HEK293 (cell line): ENCODE measurements around the gene EEF2K.

Experiments
- CTCF ChIA-PET: fragments of 350-600 bp; formaldehyde crosslinking; extraction: SDS; loops from one replicate; lab custom pipeline; 2021; ENCODE audit warnings: antibody characterized with exemption; lab: Yijun Ruan, JAX
- POLR2A ChIA-PET: fragments of 300-600 bp; formaldehyde crosslinking; extraction: SDS; loops from one replicate; lab custom pipeline; 2020; ENCODE audit warnings: antibody characterized with exemption, inconsistent platforms; lab: Yijun Ruan, JAX
- H3K27ac ChIP-seq: fragments of 200-500 bp; sonication (Bioruptor generic); 2 replicates; pipeline ENCODE4 v1.5.1; 2014; ENCODE audit warnings: low read depth, low read length, control low read depth, inconsistent platforms; ENCODE audit errors: extremely low read depth
- H3K36me3 ChIP-seq, 2 experiments: fragments of 200-500 bp in 1 of 2; sonication (Bioruptor generic) in 1 of 2; 1 replicate in 1 of 2; 2 replicates in 1 of 2; pipeline ENCODE4 v1.5.1; 2014 to 2017; ENCODE audit warnings: inconsistent platforms in 2 of 2, low read length in 2 of 2; ENCODE audit not compliant: control insufficient read depth in 2 of 2, insufficient read depth in 1 of 2
- H3K4me1 ChIP-seq: fragments of 200-500 bp; sonication (Bioruptor generic); 2 replicates; pipeline ENCODE4 v1.5.1; 2014; ENCODE audit warnings: mild to moderate bottlenecking, low read length, inconsistent platforms; ENCODE audit not compliant: control insufficient read depth, insufficient read depth
- H3K4me3 ChIP-seq: 2 replicates; pipeline ENCODE4 v1.5.1; 2011; ENCODE audit warnings: low read depth, mild to moderate bottlenecking, control low read depth, low read length, moderate library complexity
- H3K9me3 ChIP-seq: fragments of 200-500 bp; sonication (Bioruptor generic); 2 replicates; pipeline ENCODE4 v1.5.1; 2014; ENCODE audit warnings: low read depth, low read length, inconsistent platforms; ENCODE audit not compliant: control insufficient read depth, insufficient read depth
- AEBP2 ChIP-seq: fragments of 450-650 bp; formaldehyde crosslinking; IDR thresholded peaks from 2 replicates; pipeline ENCODE4 v1.5.1; 2016; ENCODE audit warnings: missing biosample characterization, missing genetic modification characterization, borderline replicate concordance
- ATF2 ChIP-seq: fragments of 450-650 bp; formaldehyde crosslinking; IDR thresholded peaks from 2 replicates; pipeline ENCODE4 v1.5.1; 2016; ENCODE audit warnings: missing biosample characterization, missing genetic modification characterization, low read depth
- BCL11A ChIP-seq: fragments of 450-650 bp; formaldehyde crosslinking; IDR thresholded peaks from 2 replicates; pipeline ENCODE4 v1.5.1; 2016; ENCODE audit warnings: low read depth, missing biosample characterization, missing genetic modification characterization
- GLI4 ChIP-seq: fragments of 450-650 bp; formaldehyde crosslinking; IDR thresholded peaks from 2 replicates; pipeline ENCODE4 v1.5.1; 2016; ENCODE audit warnings: missing biosample characterization, missing genetic modification characterization
- HOXC10 ChIP-seq: sonication (generic); formaldehyde crosslinking; IDR thresholded peaks from 2 replicates; pipeline ENCODE4 v1.8.1; 2023; ENCODE audit warnings: mild to moderate bottlenecking, missing genetic modification reagents
- HOXD13 ChIP-seq: sonication (generic); formaldehyde crosslinking; IDR thresholded peaks from 2 replicates; pipeline ENCODE4 v1.8.0; 2022; ENCODE audit warnings: missing genetic modification reagents, borderline replicate concordance
- KLF1 ChIP-seq: fragments of 450-650 bp; formaldehyde crosslinking; IDR thresholded peaks from 2 replicates; pipeline ENCODE4 v1.5.1; 2016; ENCODE audit warnings: missing biosample characterization, missing genetic modification characterization
- KLF16 ChIP-seq: fragments of 450-650 bp; formaldehyde crosslinking; IDR thresholded peaks from 2 replicates; pipeline ENCODE4 v1.5.1; 2017; ENCODE audit warnings: missing biosample characterization, missing genetic modification characterization
- SCRT2 ChIP-seq: fragments of 450-650 bp; formaldehyde crosslinking; IDR thresholded peaks from 2 replicates; pipeline ENCODE4 v1.5.1; 2016; ENCODE audit warnings: missing biosample characterization, missing genetic modification characterization
- YY2 ChIP-seq: fragments of 450-650 bp; formaldehyde crosslinking; IDR thresholded peaks from 2 replicates; pipeline ENCODE4 v1.5.1; 2016; ENCODE audit warnings: missing biosample characterization, missing genetic modification characterization
- ZFHX2 ChIP-seq: fragments of 450-650 bp; formaldehyde crosslinking; conservative IDR thresholded peaks from 2 replicates; pipeline ENCODE4 v1.5.1; 2016; ENCODE audit warnings: missing biosample characterization, missing genetic modification characterization
- ZNF214 ChIP-seq: fragments of 450-650 bp; formaldehyde crosslinking; IDR thresholded peaks from 2 replicates; pipeline ENCODE4 v1.5.1; 2017; ENCODE audit warnings: missing biosample characterization, mild to moderate bottlenecking, missing genetic modification characterization, borderline replicate concordance
- ZNF280C ChIP-seq: fragments of 450-650 bp; formaldehyde crosslinking; IDR thresholded peaks from 2 replicates; pipeline ENCODE4 v1.5.1; 2016; ENCODE audit warnings: missing biosample characterization, missing genetic modification characterization
- ZNF518A ChIP-seq: fragments of 450-650 bp; formaldehyde crosslinking; conservative IDR thresholded peaks from 2 replicates; pipeline ENCODE4 v1.5.1; 2016; ENCODE audit warnings: low read depth, missing biosample characterization, missing genetic modification characterization
- ZNF549 ChIP-seq: fragments of 450-650 bp; IDR thresholded peaks from 2 replicates; pipeline ENCODE4 v1.5.1; 2018; ENCODE audit warnings: missing biosample characterization, missing genetic modification characterization, mild to moderate bottlenecking, inconsistent platforms, moderate library complexity
- ZNF585B ChIP-seq: fragments of 450-650 bp; formaldehyde crosslinking; IDR thresholded peaks from 2 replicates; pipeline ENCODE4 v1.5.1; 2016; ENCODE audit warnings: missing biosample characterization, missing genetic modification characterization
- ZNF623 ChIP-seq: fragments of 450-650 bp; formaldehyde crosslinking; IDR thresholded peaks from 2 replicates; pipeline ENCODE4 v1.5.1; 2016; ENCODE audit warnings: missing biosample characterization, missing genetic modification characterization
- ZNF792 ChIP-seq: fragments of 450-650 bp; formaldehyde crosslinking; IDR thresholded peaks from 2 replicates; pipeline ENCODE4 v1.5.1; 2016; ENCODE audit warnings: missing biosample characterization, missing genetic modification characterization
- ZNF830 ChIP-seq: fragments of 450-650 bp; IDR thresholded peaks from 2 replicates; pipeline ENCODE4 v1.5.0; 2018; ENCODE audit warnings: missing biosample characterization, missing genetic modification characterization, low read depth, mild to moderate bottlenecking, moderate library complexity
- ZNF837 ChIP-seq: fragments of 450-650 bp; formaldehyde crosslinking; IDR thresholded peaks from 2 replicates; pipeline ENCODE4 v1.5.1; 2016; ENCODE audit warnings: missing biosample characterization, missing genetic modification characterization
- ZSCAN30 ChIP-seq: fragments of 450-650 bp; IDR thresholded peaks from 2 replicates; pipeline ENCODE4 v1.5.1; 2018; ENCODE audit warnings: missing biosample characterization, mild to moderate bottlenecking, missing genetic modification characterization, moderate library complexity

EEF2K gene

GRCh38 chr16:22324787-22325597, 118.9 kb downstream of the EEF2K start:
- Histone ChIP-seq H3K36me3 (peaks cover 7 to 90% of the 10 kb centered on the region in 2 experiments; a peak in 2 of 3 replicates), H3K27ac (no peak overlapping the region), H3K9me3 (no peaks in the 10 kb centered on the region), H3K4me3 (no peak overlapping the region), H3K4me1 (no peaks in the 10 kb centered on the region)
- TF ChIP-seq ZNF518A (no peak), ZNF792 (no peak), BCL11A (tag by site-specific recombination) (no peak), HOXD13 (CRISPR knock-in tag) (no peak), SCRT2 (no peak), KLF16 (tag by site-specific recombination) (no peak), YY2 (no peak), ZNF623 (tag by site-specific recombination) (no peak), ZNF280C (tag by site-specific recombination) (no peak), HOXC10 (CRISPR knock-in tag) (no peak), KLF1 (no peak), ZNF830 (tag by site-specific recombination) (no peak), AEBP2 (tag by site-specific recombination) (no peak), ZNF214 (tag by site-specific recombination) (no peak)
- POLR2A ChIA-PET = no interaction called here
- CTCF ChIA-PET = interaction anchor here (1.1 kb wide), 1 partner anchor 33 kb away, joined by 3 read pairs; no protein-coding TSS in a partner anchor

GRCh38 chr16:22325598-22326368, 119.7 kb downstream of the EEF2K start:
- CTCF ChIA-PET = interaction anchor here (1.1 kb wide), 1 partner anchor 32 kb away, joined by 3 read pairs; no protein-coding TSS in a partner anchor
- no peaks in the 10 kb centered on the region for H3K4me1 ChIP-seq
- peaks cover 8 to 92% of the 10 kb centered on the region in 2 experiments; a peak in 2 of 3 replicates for H3K36me3 ChIP-seq
- H3K4me3 ChIP-seq = no peak overlapping the region
- TF ChIP-seq ZNF585B (tag by site-specific recombination) = no peak
- no peak for TF ChIP-seq ZNF549 (tag by site-specific recombination)
- TF ChIP-seq ZNF837 (tag by site-specific recombination) = no peak
- no peak for TF ChIP-seq ATF2 (tag by site-specific recombination)
- TF ChIP-seq ZFHX2 = no peak
- no peak for TF ChIP-seq SCRT2
- TF ChIP-seq ZSCAN30 (tag by site-specific recombination) = no peak
- no peak for TF ChIP-seq GLI4 (tag by site-specific recombination)
- no peak overlapping the region for H3K27ac ChIP-seq
- H3K9me3 ChIP-seq = no peaks in the 10 kb centered on the region
- POLR2A ChIA-PET = interaction anchor here (0.6 kb wide), 1 partner anchor 8 kb away, joined by 4 read pairs; no protein-coding TSS in a partner anchor
